ENCODE results near the gene ZNF385B. TPM values are rescaled to one million over a fixed set of nuclear protein-coding genes. Genes with fewer than 3 reads are reported as not detected.

Gene ZNF385B
- total and polyA plus RNA-seq, 7 donors, result 0.35 to 5.6 (median 3.0) TPM; not detected in 1

GRCh38 chr2:179661986-179662385 lies 199.4 kb downstream of the ZNF385B start:
- no peak for DNase-seq
- no peaks in the 10 kb centered on the region for H3K27me3 ChIP-seq
- no peaks in the 10 kb centered on the region for H3K9me3 ChIP-seq
- WGBS, 2 donors, result 67 to 70% methylated on average over 1 of the region's 1 CpG
- H3K4me1 ChIP-seq, result no peaks in the 10 kb centered on the region
- no peak overlapping the region for H3K27ac ChIP-seq
- intact Hi-C loops (cut with DNase I), result no loop called here
- TF ChIP-seq, protein P1, sequence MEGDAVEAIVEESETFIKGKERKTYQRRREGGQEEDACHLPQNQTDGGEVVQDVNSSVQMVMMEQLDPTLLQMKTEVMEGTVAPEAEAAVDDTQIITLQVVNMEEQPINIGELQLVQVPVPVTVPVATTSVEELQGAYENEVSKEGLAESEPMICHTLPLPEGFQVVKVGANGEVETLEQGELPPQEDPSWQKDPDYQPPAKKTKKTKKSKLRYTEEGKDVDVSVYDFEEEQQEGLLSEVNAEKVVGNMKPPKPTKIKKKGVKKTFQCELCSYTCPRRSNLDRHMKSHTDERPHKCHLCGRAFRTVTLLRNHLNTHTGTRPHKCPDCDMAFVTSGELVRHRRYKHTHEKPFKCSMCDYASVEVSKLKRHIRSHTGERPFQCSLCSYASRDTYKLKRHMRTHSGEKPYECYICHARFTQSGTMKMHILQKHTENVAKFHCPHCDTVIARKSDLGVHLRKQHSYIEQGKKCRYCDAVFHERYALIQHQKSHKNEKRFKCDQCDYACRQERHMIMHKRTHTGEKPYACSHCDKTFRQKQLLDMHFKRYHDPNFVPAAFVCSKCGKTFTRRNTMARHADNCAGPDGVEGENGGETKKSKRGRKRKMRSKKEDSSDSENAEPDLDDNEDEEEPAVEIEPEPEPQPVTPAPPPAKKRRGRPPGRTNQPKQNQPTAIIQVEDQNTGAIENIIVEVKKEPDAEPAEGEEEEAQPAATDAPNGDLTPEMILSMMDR (IDR thresholded peaks at IDR 0.05), result no peak
- no peak for TF ChIP-seq EP300 (IDR thresholded peaks at IDR 0.05)
- TF ChIP-seq POLR2AphosphoS5 (IDR thresholded peaks at IDR 0.05), result no peak
- no peak for TF ChIP-seq POLR2A (IDR thresholded peaks at IDR 0.05)
- H3K36me3 ChIP-seq, result no peaks in the 10 kb centered on the region
- H3K4me3 ChIP-seq, result no peak overlapping the region

- Histone ChIP-seq H3K9me3 (no peaks in the 10 kb centered on the region), H3K4me1 (peaks cover 0 to 3% (median 2%) of the 10 kb centered on the region in 4 donors), H3K4me3 (no peak overlapping the region), H3K27ac (no peak overlapping the region), H3K27me3 (no peaks in the 10 kb centered on the region), H3K36me3 (no peaks in the 10 kb centered on the region)
- no peak for DNase-seq
- TF ChIP-seq, protein P1 (IDR thresholded peaks at IDR 0.05), result no peak
- TF ChIP-seq POLR2A (IDR thresholded peaks at IDR 0.05), result no peak
- no peak for TF ChIP-seq EP300 (IDR thresholded peaks at IDR 0.05)
- TF ChIP-seq POLR2AphosphoS5 (IDR thresholded peaks at IDR 0.05), result no peak
- intact Hi-C loops (cut with DNase I), result no loop called here
- WGBS, 2 donors, result 88 to 89% methylated on average over 6 of the region's 6 CpGs
These were observed 204.3 kb downstream of the ZNF385B start for GRCh38 chr2:179657068-179657595.

DNA sequence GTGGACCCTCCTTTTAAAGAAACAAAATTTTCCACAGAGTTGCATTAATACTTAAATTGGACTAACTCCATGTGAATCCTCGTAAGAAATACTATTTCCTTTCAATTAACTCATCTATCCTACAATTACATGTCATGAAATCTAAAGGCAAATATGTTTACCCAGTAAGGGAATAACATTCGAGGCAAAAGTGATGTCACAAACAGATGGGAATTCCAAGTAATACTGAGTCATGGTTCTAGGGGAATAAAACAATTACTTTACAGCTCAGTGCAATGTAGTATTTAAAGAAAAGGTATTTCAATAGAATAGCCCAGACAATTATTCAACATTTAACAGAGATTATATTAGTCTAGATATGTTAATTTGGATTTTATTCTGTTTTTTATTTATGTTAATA lies 205.8 kb downstream of the ZNF385B start:
- Histone ChIP-seq H3K36me3 (no peaks in the 10 kb centered on the region), H3K9me3 (no peaks in the 10 kb centered on the region), H3K4me1 (peaks cover 0 to 8% (median 3%) of the 10 kb centered on the region in 4 donors), H3K4me3 (no peak overlapping the region), H3K27ac (no peak overlapping the region), H3K27me3 (no peaks in the 10 kb centered on the region)
- TF ChIP-seq, protein P1 (IDR thresholded peaks at IDR 0.05), result no peak
- TF ChIP-seq EP300 (IDR thresholded peaks at IDR 0.05), result no peak
- no peak for TF ChIP-seq POLR2A (IDR thresholded peaks at IDR 0.05)
- no peak for TF ChIP-seq POLR2AphosphoS5 (IDR thresholded peaks at IDR 0.05)
- 16 to 57% methylated on average over 2 of the region's 2 CpGs for WGBS, 2 donors
- intact Hi-C loops (cut with DNase I), result no loop called here
- no peak for DNase-seq

DNA sequence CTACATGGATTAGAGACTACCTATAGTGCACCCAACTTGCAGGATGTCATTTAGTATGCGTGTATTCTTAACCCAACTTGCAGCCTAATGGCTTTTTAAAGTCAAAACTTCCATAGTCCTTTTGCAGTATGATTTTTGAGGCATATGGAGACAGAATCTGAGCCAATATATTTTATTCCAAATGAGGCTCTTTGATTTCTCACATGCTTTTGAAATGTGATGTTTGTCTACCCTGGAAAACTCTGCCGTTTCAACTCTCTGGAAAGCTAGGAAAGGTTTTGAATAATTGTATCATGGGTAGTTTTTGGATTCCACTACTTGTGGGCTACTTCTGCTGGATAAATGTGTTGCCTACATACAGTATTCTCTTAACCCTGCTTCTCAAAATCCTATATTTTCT lies 206.6 kb downstream of the ZNF385B start:
- Histone ChIP-seq H3K9me3 (no peaks in the 10 kb centered on the region), H3K27me3 (no peaks in the 10 kb centered on the region), H3K27ac (no peak overlapping the region), H3K4me3 (no peak overlapping the region), H3K4me1 (peaks cover 0 to 8% (median 3%) of the 10 kb centered on the region in 4 donors), H3K36me3 (no peaks in the 10 kb centered on the region)
- TF ChIP-seq, protein P1 (IDR thresholded peaks at IDR 0.05), result no peak
- TF ChIP-seq POLR2A (IDR thresholded peaks at IDR 0.05) (no peak), EP300 (IDR thresholded peaks at IDR 0.05) (no peak), POLR2AphosphoS5 (IDR thresholded peaks at IDR 0.05) (no peak)
- no peak for DNase-seq
- WGBS, 2 donors, result 92% methylated on average over 2 of the region's 2 CpGs
- intact Hi-C loops (cut with DNase I), result no loop called here

GRCh38 chr2:179652296-179652695 lies 209.1 kb downstream of the ZNF385B start:
- no peaks in the 10 kb centered on the region for H3K36me3 ChIP-seq
- H3K9me3 ChIP-seq, result no peaks in the 10 kb centered on the region
- TF ChIP-seq POLR2AphosphoS5 (IDR thresholded peaks at IDR 0.05) (peak in 1 of 4 donors; percentile 22), POLR2A (IDR thresholded peaks at IDR 0.05) (no peak)
- H3K27me3 ChIP-seq, result no peaks in the 10 kb centered on the region
- intact Hi-C loops (cut with DNase I), result no loop called here
- WGBS, 2 donors, result 21 to 42% methylated on average over 2 of the region's 2 CpGs
- peaks cover 0 to 8% (median 3%) of the 10 kb centered on the region in 4 donors for H3K4me1 ChIP-seq
- no peak for DNase-seq
- H3K27ac ChIP-seq, result no peak overlapping the region
- H3K4me3 ChIP-seq, result no peak overlapping the region
